Glutamatergic neuron (in vitro differentiated cells): ENCODE results near the gene GPR161. TPM values are rescaled to one million over a fixed set of nuclear protein-coding genes. Genes with fewer than 3 reads are reported as not detected.

Experiments used
- DNase-seq: peaks from one replicate; pipeline ENCODE4 v3.0.0; 2022
- H3K27ac Mint-ChIP-seq: one replicate; pipeline ENCODE4 v1.8.0; 2020; ENCODE audit warnings: mild to moderate bottlenecking, mixed read lengths, inconsistent platforms; ENCODE audit not compliant: unreplicated experiment
- H3K27me3 Mint-ChIP-seq: one replicate; pipeline ENCODE4 v1.8.0; 2020; ENCODE audit warnings: mild to moderate bottlenecking, moderate library complexity, mixed read lengths, inconsistent platforms; ENCODE audit not compliant: unreplicated experiment
- H3K36me3 Mint-ChIP-seq: one replicate; pipeline ENCODE4 v1.8.0; 2020; ENCODE audit warnings: mild to moderate bottlenecking, mixed read lengths, inconsistent platforms; ENCODE audit not compliant: unreplicated experiment
- H3K4me1 Mint-ChIP-seq: one replicate; pipeline ENCODE4 v1.8.0; 2020; ENCODE audit warnings: mild to moderate bottlenecking, low read depth, mixed read lengths, inconsistent platforms; ENCODE audit not compliant: unreplicated experiment
- H3K4me3 Mint-ChIP-seq: one replicate; pipeline ENCODE4 v1.8.0; 2020; ENCODE audit warnings: mild to moderate bottlenecking, mixed read lengths, inconsistent platforms; ENCODE audit not compliant: unreplicated experiment
- H3K9me3 Mint-ChIP-seq: one replicate; pipeline ENCODE4 v1.8.0; 2020; ENCODE audit warnings: mild to moderate bottlenecking, moderate library complexity, mixed read lengths, inconsistent platforms; ENCODE audit not compliant: unreplicated experiment
- total RNA-seq: library from RNA; stranded (reverse); fragmentation: NEBNext Ultra II Directional; extraction: Animal tissue kit (Norgen Biotek cat#: 25700); gene quantifications from one replicate; pipeline ENCODE4 v1.2.1, GENCODE V29; 2021; ENCODE audit not compliant: unreplicated experiment
- TF ChIP-seq, protein P1 (sequence below): fragments of 200-600 bp; sonication (generic); IDR thresholded peaks from one replicate; pipeline ENCODE4 v1.5.0; 2021; ENCODE audit not compliant: partially characterized antibody, unreplicated experiment

GPR161 gene
- total RNA-seq, 1 donor from 2014 or later = 69.3 TPM

DNA sequence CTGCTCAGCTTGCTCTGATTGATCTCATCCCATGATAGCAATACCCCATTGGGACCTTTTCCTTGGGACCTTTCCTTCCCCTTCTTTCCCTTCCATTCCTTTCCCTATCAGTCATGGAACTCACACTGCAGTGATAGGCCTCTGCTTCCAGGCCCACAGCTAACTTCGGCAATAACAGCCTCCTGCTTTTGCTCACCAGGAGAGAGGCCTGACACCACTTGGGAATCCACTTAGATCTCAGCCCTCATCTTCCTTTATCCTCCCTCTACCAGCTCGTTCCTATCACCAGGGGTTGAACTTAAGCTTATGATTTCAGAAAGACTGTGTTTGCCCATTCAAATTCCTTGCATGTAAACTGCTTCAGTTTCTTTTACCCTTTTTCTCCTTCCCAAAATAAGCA lies 31.1 kb upstream of the GPR161 start:
- Mint-ChIP-seq H3K4me1 (peaks cover 6% of the 10 kb centered on the region), H3K27me3 (peaks cover 2% of the 10 kb centered on the region), H3K27ac (no peak overlapping the region), H3K4me3 (no peak overlapping the region), H3K36me3 (peaks cover 3% of the 10 kb centered on the region), H3K9me3 (peaks cover 5% of the 10 kb centered on the region)
- DNase-seq = no peak
- TF ChIP-seq, protein P1, sequence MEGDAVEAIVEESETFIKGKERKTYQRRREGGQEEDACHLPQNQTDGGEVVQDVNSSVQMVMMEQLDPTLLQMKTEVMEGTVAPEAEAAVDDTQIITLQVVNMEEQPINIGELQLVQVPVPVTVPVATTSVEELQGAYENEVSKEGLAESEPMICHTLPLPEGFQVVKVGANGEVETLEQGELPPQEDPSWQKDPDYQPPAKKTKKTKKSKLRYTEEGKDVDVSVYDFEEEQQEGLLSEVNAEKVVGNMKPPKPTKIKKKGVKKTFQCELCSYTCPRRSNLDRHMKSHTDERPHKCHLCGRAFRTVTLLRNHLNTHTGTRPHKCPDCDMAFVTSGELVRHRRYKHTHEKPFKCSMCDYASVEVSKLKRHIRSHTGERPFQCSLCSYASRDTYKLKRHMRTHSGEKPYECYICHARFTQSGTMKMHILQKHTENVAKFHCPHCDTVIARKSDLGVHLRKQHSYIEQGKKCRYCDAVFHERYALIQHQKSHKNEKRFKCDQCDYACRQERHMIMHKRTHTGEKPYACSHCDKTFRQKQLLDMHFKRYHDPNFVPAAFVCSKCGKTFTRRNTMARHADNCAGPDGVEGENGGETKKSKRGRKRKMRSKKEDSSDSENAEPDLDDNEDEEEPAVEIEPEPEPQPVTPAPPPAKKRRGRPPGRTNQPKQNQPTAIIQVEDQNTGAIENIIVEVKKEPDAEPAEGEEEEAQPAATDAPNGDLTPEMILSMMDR = no peak

DNA sequence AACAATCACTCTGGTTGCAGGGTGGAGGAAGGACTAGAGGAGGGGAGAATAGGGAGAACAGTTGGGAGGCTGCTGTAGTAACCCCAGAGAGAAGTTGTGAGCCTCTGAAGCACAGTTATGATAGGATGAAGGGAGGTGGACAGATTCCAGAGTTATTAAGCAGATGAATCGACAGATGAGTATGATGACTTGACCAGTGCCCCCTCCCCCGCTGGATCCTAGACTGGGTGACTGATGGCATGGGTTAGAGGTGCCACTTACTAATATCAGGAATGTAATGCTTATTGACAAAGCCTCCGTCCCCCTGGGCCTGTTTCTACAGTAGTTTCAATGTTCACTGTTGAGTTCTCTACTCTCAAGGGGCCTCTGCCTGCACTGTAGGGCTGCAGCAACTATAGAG lies 28.0 kb upstream of the GPR161 start:
- H3K4me3 Mint-ChIP-seq = no peak overlapping the region

DNA sequence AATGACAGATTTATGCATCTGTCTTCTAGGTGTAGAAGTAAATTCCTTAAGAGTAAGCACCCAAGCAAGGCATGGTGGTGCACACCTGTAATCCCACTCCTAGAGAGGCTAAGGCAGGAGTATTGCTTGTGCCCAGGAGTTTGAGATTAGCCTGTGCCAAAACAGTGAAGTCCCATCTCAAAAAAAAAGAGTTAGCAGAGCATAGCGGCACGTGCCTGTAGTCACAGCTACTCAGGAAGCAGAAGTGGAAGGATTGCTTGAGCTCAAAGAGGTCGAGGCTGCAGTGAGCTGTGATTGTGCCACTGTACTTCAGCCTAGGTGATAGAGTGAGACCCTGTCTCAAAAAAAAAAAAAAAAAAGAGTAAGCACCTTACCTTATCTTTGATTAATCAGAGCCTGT lies 26.9 kb upstream of the GPR161 start:
- no peak for DNase-seq
- Mint-ChIP-seq H3K4me3 (no peak overlapping the region), H3K27ac (no peak overlapping the region), H3K36me3 (peaks cover 19% of the 10 kb centered on the region), H3K9me3 (peaks cover 11% of the 10 kb centered on the region), H3K4me1 (no peaks in the 10 kb centered on the region), H3K27me3 (peaks cover 2% of the 10 kb centered on the region)
- TF ChIP-seq, protein P1 = no peak

More for the DNA sequence above, 28.0 kb upstream of the GPR161 start:
- Mint-ChIP-seq H3K36me3 (peaks cover 15% of the 10 kb centered on the region), H3K27me3 (no peaks in the 10 kb centered on the region), H3K4me1 (no peaks in the 10 kb centered on the region), H3K27ac (no peak overlapping the region), H3K9me3 (peaks cover 8% of the 10 kb centered on the region)
- TF ChIP-seq, protein P1 = no peak
- DNase-seq = no peak

DNA sequence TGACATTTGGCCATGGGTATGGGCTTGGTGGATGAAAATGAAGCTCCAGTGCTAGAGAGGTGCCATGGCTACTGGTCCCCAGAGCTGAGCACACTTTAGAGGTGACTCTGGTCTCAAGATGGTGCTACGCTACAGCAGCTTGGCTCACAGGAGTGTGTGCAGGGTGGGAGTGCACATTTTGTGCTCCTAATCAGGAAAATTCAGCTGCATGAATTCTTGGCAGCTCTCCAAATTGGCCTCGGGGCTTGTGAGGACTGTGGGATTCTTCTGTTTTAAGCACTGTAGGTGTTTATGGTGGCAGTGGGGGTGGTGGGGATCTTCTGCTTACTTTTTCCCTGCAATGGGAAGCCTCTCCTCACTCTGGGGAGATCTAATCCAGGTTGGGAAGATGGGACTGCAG lies 24.7 kb upstream of the GPR161 start:
- Mint-ChIP-seq H3K9me3 (peaks cover 12% of the 10 kb centered on the region), H3K36me3 (peaks cover 30% of the 10 kb centered on the region), H3K4me3 (no peak overlapping the region), H3K4me1 (no peaks in the 10 kb centered on the region), H3K27me3 (peaks cover 2% of the 10 kb centered on the region), H3K27ac (no peak overlapping the region)
- TF ChIP-seq, protein P1 = no peak
- DNase-seq = peak; percentile 22

DNA sequence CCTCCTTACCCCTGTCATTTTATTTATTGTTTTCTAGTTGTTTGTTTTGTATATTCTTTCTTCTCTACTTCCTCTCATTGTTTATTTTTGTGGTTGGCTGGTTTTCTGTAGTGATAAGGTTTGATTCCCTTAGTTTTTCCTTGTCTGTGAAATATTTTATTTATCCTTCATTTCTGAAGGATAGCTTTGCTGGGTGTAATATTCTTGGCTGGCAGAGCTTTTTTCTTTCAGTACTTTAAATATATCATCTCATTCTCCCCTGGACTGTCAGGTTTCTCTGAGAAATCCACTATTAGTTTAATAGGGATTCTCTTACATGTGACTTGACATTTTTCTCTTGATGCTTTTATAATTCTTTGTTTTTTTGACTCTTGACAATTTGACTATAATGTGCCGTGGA lies 23.2 kb upstream of the GPR161 start:
- TF ChIP-seq, protein P1 = no peak

More for the DNA sequence above, 23.2 kb upstream of the GPR161 start:
- H3K27me3 Mint-ChIP-seq = peaks cover 2% of the 10 kb centered on the region
- H3K27ac Mint-ChIP-seq = no peak overlapping the region
- no peak overlapping the region for H3K4me3 Mint-ChIP-seq
- peaks cover 10% of the 10 kb centered on the region for H3K9me3 Mint-ChIP-seq
- H3K4me1 Mint-ChIP-seq = no peaks in the 10 kb centered on the region
- H3K36me3 Mint-ChIP-seq = peaks cover 30% of the 10 kb centered on the region
- DNase-seq = no peak
